ENCODE measurements around the gene TMTC1.

Gene TMTC1

DNA sequence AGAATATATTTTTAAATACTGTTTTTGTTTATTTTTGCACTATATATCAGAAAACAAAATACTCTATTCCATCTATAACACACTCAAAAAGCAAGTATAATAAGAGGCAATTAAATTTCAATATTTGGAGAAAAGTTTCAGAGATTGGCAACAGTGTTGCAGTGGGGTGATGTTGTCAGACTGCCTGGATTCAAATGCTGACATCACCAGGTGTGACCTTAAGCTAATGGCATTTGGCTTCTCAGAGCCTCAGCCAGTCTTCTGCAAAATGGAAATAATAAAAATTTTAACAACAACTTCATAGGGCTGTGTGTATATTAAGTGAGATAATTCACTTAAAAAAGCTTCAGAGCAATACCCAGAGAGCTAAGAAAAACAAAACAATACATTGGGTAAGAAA is 74.7 kb downstream of the TMTC1 start:
- H3K36me3 ChIP-seq (ENCODE audit: control insufficient read depth, insufficient read depth, low read length), result no peaks in the 10 kb centered on the region
- no peaks in the 10 kb centered on the region for H3K9me3 ChIP-seq (ENCODE audit: control insufficient read depth, insufficient read depth, low read depth, low read length)
- no peak overlapping the region for H3K4me3 ChIP-seq (ENCODE audit: low read depth, low read length)
- H3K9ac ChIP-seq (ENCODE audit: low read length), result no peak overlapping the region
- no peak overlapping the region for H3K27ac ChIP-seq (ENCODE audit: low read depth, low read length)
- H3K4me1 ChIP-seq (ENCODE audit: control insufficient read depth, insufficient read depth, low read length), result peaks cover 15% of the 10 kb centered on the region
- no peaks in the 10 kb centered on the region for H3K27me3 ChIP-seq (ENCODE audit: control insufficient read depth, insufficient read depth, low read length)

DNA sequence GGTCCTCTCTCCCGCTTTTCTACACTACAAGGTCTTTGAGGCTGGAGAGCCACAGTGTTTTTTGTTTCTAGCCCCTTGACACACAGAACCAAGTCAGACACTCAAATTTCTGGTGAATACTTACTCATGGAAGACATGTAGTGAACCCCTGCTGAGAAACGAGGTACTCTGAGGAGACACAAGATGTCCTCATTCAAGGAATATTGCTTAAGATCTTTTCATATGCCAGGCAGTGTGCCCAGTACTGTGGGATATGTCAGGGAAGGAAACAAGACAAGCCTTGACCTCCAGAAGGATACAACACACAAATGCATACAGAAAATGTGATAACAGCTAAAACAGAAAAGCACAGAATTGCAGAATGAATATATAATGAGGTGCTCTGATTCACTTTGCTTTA is 75.9 kb downstream of the TMTC1 start:
- Histone ChIP-seq H3K27ac (ENCODE audit: low read depth, low read length) (no peak overlapping the region), H3K4me3 (ENCODE audit: low read depth, low read length) (no peak overlapping the region), H3K27me3 (ENCODE audit: control insufficient read depth, insufficient read depth, low read length) (no peaks in the 10 kb centered on the region), H3K9ac (ENCODE audit: low read length) (no peak overlapping the region), H3K9me3 (ENCODE audit: control insufficient read depth, insufficient read depth, low read depth, low read length) (no peaks in the 10 kb centered on the region), H3K36me3 (ENCODE audit: control insufficient read depth, insufficient read depth, low read length) (no peaks in the 10 kb centered on the region), H3K4me1 (ENCODE audit: control insufficient read depth, insufficient read depth, low read length) (peaks cover 15% of the 10 kb centered on the region)

DNA sequence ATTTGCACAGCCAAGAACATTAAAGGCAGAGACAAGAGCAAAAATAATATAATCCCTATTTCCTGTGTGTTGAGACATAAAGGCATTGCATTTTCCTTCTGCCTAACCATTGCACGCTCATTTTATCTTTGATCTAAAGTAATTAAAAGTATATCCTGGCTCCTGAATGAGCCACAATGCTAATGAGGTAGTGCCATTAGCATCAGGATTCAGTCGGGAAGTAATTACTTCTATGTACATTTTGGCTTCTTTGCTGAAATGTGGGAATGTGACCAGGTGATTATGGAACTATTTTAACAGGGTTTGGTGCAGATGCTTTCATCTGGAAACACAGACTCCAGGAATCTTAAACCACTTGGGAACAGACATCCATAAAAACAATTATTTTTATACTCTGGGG is 77.4 kb downstream of the TMTC1 start:
- H3K9ac ChIP-seq (ENCODE audit: low read length), result no peak overlapping the region
- H3K4me3 ChIP-seq (ENCODE audit: low read depth, low read length), result no peak overlapping the region
- H3K9me3 ChIP-seq (ENCODE audit: control insufficient read depth, insufficient read depth, low read depth, low read length), result no peaks in the 10 kb centered on the region
- peaks cover 15% of the 10 kb centered on the region for H3K4me1 ChIP-seq (ENCODE audit: control insufficient read depth, insufficient read depth, low read length)
- no peaks in the 10 kb centered on the region for H3K36me3 ChIP-seq (ENCODE audit: control insufficient read depth, insufficient read depth, low read length)
- no peaks in the 10 kb centered on the region for H3K27me3 ChIP-seq (ENCODE audit: control insufficient read depth, insufficient read depth, low read length)
- H3K27ac ChIP-seq (ENCODE audit: low read depth, low read length), result no peak overlapping the region

DNA sequence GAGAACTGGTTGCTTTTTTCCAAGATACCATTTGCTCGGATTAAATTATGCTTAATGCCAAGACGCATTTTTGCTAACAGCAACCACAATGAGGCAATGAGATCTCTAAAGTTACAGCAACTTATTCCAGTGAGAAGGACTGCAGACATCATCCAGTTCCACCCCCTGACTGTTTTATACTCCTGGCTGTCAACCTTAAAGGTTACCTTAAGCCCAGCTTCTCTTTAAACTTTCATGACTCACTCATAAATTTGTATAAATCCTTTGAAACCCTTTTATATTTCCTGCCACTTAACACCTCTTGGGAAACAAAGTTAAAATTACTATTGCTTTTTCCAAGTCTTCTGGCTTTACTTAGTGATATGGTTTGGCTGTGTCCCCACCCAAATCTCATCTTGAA is 80.2 kb downstream of the TMTC1 start:
- no peak overlapping the region for H3K4me3 ChIP-seq (ENCODE audit: low read depth, low read length)
- no peak overlapping the region for H3K9ac ChIP-seq (ENCODE audit: low read length)

DNA sequence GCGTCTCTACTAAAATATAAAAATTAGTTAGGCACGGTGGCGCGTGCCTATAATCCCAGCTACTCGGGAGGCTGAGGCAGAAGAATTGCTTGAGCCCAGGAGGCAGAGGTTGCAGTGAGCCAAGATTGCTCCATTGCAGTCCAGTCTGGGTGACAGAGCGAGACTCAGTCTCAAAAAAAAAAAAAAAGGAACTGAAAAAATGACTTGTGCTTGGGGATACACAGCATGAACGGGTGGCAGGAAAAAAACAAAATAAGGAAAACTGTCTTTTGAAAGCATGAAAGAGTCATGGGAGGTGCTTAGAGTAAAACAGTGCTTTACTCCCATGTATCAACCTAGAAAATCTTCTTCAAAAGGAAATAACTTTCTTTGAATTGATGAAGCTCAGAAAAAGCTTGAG is 80.8 kb downstream of the TMTC1 start:
- H3K4me1 ChIP-seq (ENCODE audit: control insufficient read depth, insufficient read depth, low read length), result peaks cover 8% of the 10 kb centered on the region
- no peaks in the 10 kb centered on the region for H3K27me3 ChIP-seq (ENCODE audit: control insufficient read depth, insufficient read depth, low read length)
- H3K9me3 ChIP-seq (ENCODE audit: control insufficient read depth, insufficient read depth, low read depth, low read length), result no peaks in the 10 kb centered on the region
- H3K27ac ChIP-seq (ENCODE audit: low read depth, low read length), result no peak overlapping the region
- H3K4me3 ChIP-seq (ENCODE audit: low read depth, low read length), result no peak overlapping the region
- H3K9ac ChIP-seq (ENCODE audit: low read length), result no peak overlapping the region
- H3K36me3 ChIP-seq (ENCODE audit: control insufficient read depth, insufficient read depth, low read length), result no peaks in the 10 kb centered on the region

More for the DNA sequence above, 80.2 kb downstream of the TMTC1 start:
- no peaks in the 10 kb centered on the region for H3K27me3 ChIP-seq (ENCODE audit: control insufficient read depth, insufficient read depth, low read length)
- no peak overlapping the region for H3K27ac ChIP-seq (ENCODE audit: low read depth, low read length)
- H3K4me1 ChIP-seq (ENCODE audit: control insufficient read depth, insufficient read depth, low read length), result peaks cover 6% of the 10 kb centered on the region
- H3K9me3 ChIP-seq (ENCODE audit: control insufficient read depth, insufficient read depth, low read depth, low read length), result no peaks in the 10 kb centered on the region
- no peaks in the 10 kb centered on the region for H3K36me3 ChIP-seq (ENCODE audit: control insufficient read depth, insufficient read depth, low read length)

DNA sequence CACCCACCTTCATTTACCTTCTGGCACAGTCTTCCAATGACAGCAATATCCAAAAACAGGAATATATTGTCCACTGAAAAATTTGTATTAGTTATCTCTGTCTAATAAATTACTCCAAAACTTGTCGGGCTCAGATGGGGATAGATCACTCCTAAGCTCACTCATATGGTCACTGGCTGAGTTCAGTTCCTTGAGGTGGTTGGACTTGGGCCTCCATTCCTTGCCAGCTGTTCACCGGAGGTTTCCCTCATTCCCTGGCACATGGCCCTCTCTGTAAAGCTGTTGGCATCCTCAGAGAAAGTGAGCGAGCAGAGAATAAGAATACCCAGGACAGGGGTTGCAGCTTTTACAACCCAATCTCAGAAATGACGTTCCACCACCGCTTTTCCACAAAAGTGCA is 81.5 kb downstream of the TMTC1 start:
- Histone ChIP-seq H3K9ac (ENCODE audit: low read length) (no peak overlapping the region), H3K9me3 (ENCODE audit: control insufficient read depth, insufficient read depth, low read depth, low read length) (no peaks in the 10 kb centered on the region), H3K27ac (ENCODE audit: low read depth, low read length) (no peak overlapping the region), H3K4me1 (ENCODE audit: control insufficient read depth, insufficient read depth, low read length) (peaks cover 8% of the 10 kb centered on the region), H3K4me3 (ENCODE audit: low read depth, low read length) (no peak overlapping the region), H3K36me3 (ENCODE audit: control insufficient read depth, insufficient read depth, low read length) (no peaks in the 10 kb centered on the region), H3K27me3 (ENCODE audit: control insufficient read depth, insufficient read depth, low read length) (no peaks in the 10 kb centered on the region)

DNA sequence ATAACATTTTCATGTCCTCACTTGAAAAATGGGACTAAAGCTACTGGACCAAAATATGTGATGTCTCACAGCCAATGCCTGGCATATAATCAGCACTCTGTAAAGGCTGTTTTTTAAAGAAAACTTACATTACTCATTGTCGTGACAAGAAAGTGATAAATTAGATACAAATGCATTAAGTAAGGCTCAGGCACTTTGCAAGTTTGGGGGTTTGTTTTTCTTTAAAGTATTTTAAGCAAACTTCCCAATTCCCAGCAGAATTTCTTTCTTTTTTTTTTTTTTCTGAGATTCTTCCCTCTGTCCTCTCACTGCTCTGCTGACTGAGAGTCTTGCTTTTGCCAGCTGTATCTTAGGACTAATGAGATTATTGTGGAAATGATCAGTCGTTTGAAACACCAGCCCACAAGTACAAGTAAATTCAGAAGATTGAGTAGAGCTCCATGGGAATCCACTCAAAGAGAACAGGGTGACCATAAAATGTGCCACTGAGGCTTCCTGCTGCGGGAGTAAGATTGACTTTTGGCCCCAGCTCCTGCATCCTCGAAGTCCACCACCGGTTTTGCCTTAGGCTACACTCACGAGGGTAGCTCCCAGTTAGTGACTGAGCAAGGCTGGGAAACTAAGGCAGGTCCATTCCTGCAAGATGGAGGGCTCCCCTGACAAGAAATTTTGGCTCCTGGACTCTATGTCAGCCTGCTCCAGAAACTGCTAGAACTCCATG is 82.8 kb downstream of the TMTC1 start:
- Histone ChIP-seq H3K27ac (ENCODE audit: low read depth, low read length) (no peak overlapping the region), H3K4me3 (ENCODE audit: low read depth, low read length) (no peak overlapping the region), H3K4me1 (ENCODE audit: control insufficient read depth, insufficient read depth, low read length) (peaks cover 8% of the 10 kb centered on the region), H3K9ac (ENCODE audit: low read length) (no peak overlapping the region), H3K36me3 (ENCODE audit: control insufficient read depth, insufficient read depth, low read length) (no peaks in the 10 kb centered on the region), H3K27me3 (ENCODE audit: control insufficient read depth, insufficient read depth, low read length) (no peaks in the 10 kb centered on the region), H3K9me3 (ENCODE audit: control insufficient read depth, insufficient read depth, low read depth, low read length) (no peaks in the 10 kb centered on the region)

DNA sequence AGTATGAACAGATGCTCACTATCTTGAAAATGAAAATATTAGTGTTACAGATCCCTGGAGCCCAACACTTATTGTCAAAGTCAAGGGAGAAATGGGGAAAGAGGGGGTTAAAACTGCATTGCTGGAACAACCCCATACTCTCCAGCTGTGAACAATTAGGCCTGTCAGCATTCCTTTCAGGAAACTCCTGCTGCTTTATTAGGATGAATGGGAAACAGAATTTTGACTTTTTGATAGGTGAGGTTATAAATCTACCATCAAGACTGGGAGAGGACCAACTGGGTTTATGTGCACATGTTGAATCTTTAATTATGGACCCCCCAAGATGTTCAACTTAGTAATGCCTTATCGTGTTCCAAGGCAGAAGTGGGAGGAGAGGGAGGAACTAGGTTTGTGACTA is 85.0 kb downstream of the TMTC1 start:
- no peak overlapping the region for H3K4me3 ChIP-seq (ENCODE audit: low read depth, low read length)
- H3K9me3 ChIP-seq (ENCODE audit: control insufficient read depth, insufficient read depth, low read depth, low read length), result no peaks in the 10 kb centered on the region
- H3K4me1 ChIP-seq (ENCODE audit: control insufficient read depth, insufficient read depth, low read length), result peaks cover 8% of the 10 kb centered on the region
- H3K27ac ChIP-seq (ENCODE audit: low read depth, low read length), result no peak overlapping the region
- H3K27me3 ChIP-seq (ENCODE audit: control insufficient read depth, insufficient read depth, low read length), result no peaks in the 10 kb centered on the region
- no peaks in the 10 kb centered on the region for H3K36me3 ChIP-seq (ENCODE audit: control insufficient read depth, insufficient read depth, low read length)
- H3K9ac ChIP-seq (ENCODE audit: low read length), result no peak overlapping the region

DNA sequence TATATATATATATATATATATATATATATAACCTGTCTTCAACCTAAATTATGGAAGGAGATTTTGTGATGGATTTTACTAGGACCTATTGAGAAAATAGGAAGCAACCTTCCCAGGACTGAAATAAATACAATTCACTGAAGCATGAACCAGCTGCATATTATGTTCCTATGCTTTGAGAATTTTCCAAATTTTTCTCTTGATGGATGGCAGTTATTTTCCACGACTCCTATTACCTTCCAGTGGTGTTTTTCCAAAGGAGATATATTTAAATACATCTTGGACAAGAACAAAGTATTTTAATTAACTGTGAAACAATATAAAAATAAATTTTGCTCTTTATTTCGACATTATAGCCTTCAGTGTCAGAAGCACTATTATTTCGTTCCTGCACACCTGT is 87.9 kb downstream of the TMTC1 start:
- no peaks in the 10 kb centered on the region for H3K27me3 ChIP-seq (ENCODE audit: control insufficient read depth, insufficient read depth, low read length)
- peaks cover 17% of the 10 kb centered on the region for H3K4me1 ChIP-seq (ENCODE audit: control insufficient read depth, insufficient read depth, low read length)
- no peak overlapping the region for H3K4me3 ChIP-seq (ENCODE audit: low read depth, low read length)
- H3K9me3 ChIP-seq (ENCODE audit: control insufficient read depth, insufficient read depth, low read depth, low read length), result no peaks in the 10 kb centered on the region
- no peak overlapping the region for H3K27ac ChIP-seq (ENCODE audit: low read depth, low read length)
- H3K36me3 ChIP-seq (ENCODE audit: control insufficient read depth, insufficient read depth, low read length), result no peaks in the 10 kb centered on the region
- no peak overlapping the region for H3K9ac ChIP-seq (ENCODE audit: low read length)

DNA sequence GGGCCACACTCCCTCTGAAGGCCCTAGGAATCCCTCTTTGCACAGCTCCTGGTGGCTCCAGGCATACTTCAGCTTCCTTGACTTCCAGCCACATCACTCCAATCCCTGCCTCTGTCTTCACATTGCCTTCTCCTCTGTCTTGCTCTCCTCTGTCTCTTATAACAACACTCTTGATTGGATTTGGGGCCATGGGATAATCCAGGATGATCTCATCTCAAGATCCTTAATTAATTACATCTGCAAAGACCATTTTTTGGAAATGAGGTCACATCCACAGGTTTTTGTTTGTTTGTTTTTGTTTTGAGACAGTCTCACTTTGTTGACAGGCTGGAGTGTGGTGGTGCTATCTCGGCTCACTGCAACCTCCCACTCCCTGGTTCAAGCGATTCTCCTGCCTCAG is 88.7 kb downstream of the TMTC1 start:
- Histone ChIP-seq H3K36me3 (ENCODE audit: control insufficient read depth, insufficient read depth, low read length) (no peaks in the 10 kb centered on the region), H3K9ac (ENCODE audit: low read length) (no peak overlapping the region), H3K27me3 (ENCODE audit: control insufficient read depth, insufficient read depth, low read length) (no peaks in the 10 kb centered on the region), H3K4me1 (ENCODE audit: control insufficient read depth, insufficient read depth, low read length) (peaks cover 18% of the 10 kb centered on the region), H3K27ac (ENCODE audit: low read depth, low read length) (no peak overlapping the region), H3K4me3 (ENCODE audit: low read depth, low read length) (no peak overlapping the region), H3K9me3 (ENCODE audit: control insufficient read depth, insufficient read depth, low read depth, low read length) (no peaks in the 10 kb centered on the region)

DNA sequence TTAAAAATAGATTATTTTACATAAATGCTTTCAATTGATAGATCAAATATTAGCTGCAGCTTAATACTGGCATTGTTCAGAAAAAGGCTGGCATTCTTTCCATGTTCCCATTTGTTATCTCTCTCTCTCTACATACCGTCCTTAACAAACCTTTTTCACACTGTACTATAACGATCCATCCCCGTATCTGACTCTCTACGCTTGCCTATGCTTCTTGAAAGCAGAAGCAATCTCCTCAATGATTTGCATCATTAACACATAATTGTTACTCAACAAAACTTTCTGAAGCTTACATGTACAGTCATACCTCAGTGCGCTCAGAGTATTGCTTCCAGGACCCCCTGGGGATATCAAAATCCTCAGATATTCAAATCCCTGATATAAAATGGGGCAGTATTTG is 89.7 kb downstream of the TMTC1 start:
- H3K9me3 ChIP-seq (ENCODE audit: control insufficient read depth, insufficient read depth, low read depth, low read length), result no peaks in the 10 kb centered on the region
- no peaks in the 10 kb centered on the region for H3K27me3 ChIP-seq (ENCODE audit: control insufficient read depth, insufficient read depth, low read length)
- no peaks in the 10 kb centered on the region for H3K36me3 ChIP-seq (ENCODE audit: control insufficient read depth, insufficient read depth, low read length)
- H3K9ac ChIP-seq (ENCODE audit: low read length), result no peak overlapping the region
- no peak overlapping the region for H3K4me3 ChIP-seq (ENCODE audit: low read depth, low read length)
- peaks cover 17% of the 10 kb centered on the region for H3K4me1 ChIP-seq (ENCODE audit: control insufficient read depth, insufficient read depth, low read length)
- no peak overlapping the region for H3K27ac ChIP-seq (ENCODE audit: low read depth, low read length)

DNA sequence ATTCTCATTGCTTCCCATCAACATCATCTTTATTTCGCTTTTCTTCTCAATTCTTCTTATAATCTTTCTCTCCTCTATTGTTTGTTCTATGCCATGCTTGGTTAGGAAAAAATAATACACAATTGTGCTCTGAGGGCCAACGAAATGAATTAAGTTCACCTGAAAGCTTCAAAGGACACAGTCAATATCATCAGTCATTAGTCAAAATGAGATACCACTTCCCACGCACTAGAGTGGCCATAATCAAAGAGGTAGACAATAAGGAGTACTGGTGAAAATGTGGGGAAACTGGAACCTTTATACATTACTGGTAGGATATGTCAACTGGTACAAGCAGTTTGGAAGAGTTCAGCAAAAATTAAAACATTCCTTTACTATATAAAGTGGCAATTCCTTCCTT is 91.5 kb downstream of the TMTC1 start:
- peaks cover 11% of the 10 kb centered on the region for H3K4me1 ChIP-seq (ENCODE audit: control insufficient read depth, insufficient read depth, low read length)
- no peak overlapping the region for H3K9ac ChIP-seq (ENCODE audit: low read length)

More for the DNA sequence above, 91.5 kb downstream of the TMTC1 start:
- no peaks in the 10 kb centered on the region for H3K9me3 ChIP-seq (ENCODE audit: control insufficient read depth, insufficient read depth, low read depth, low read length)
- no peaks in the 10 kb centered on the region for H3K27me3 ChIP-seq (ENCODE audit: control insufficient read depth, insufficient read depth, low read length)
- H3K36me3 ChIP-seq (ENCODE audit: control insufficient read depth, insufficient read depth, low read length), result no peaks in the 10 kb centered on the region
- H3K4me3 ChIP-seq (ENCODE audit: low read depth, low read length), result no peak overlapping the region
- H3K27ac ChIP-seq (ENCODE audit: low read depth, low read length), result no peak overlapping the region

Data from HUES6 (cell line).